Measurements from ENCODE around the gene DNAJC1.
"Not testable (repeated sequence)": the region's sequence is repeated elsewhere in the genome, so short reads cannot be mapped to it uniquely, and the experiment has no call there.

DNA sequence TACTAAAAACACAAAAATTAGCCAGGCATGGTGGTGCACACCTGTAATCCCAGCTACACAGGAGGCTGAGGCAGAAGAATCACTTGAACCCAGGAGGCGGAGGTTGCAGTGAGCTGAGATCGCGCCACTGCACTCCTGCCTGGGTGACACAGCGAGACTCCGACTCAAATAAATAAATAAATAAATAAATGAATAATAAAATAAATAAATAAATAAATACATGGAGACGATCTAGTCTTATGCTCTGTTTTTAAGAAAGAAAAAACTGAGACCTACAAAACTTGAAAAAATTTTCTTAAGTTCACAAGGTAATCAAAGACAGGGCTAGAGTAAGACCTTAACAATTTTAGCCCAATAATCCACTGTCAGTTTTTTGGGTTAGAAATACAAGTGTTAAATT is 181.3 kb downstream of the DNAJC1 start:
- TF ChIP-seq CTCF (IDR thresholded peaks at IDR 0.05; ENCODE audit: insufficient read depth, low read length, poor library complexity, severe bottlenecking); EZH2phosphoT487 (conservative IDR thresholded peaks at IDR 0.05; ENCODE audit: low read length): not testable (repeated sequence)
